ENCODE results near the gene PPFIBP1. TPM values are rescaled to one million over a fixed set of nuclear protein-coding genes. Genes with fewer than 3 reads are reported as not detected.

PPFIBP1 gene
- total and polyA plus RNA-seq, 2 experiments from 2014 or later, result 23.5 to 30.9 TPM

DNA sequence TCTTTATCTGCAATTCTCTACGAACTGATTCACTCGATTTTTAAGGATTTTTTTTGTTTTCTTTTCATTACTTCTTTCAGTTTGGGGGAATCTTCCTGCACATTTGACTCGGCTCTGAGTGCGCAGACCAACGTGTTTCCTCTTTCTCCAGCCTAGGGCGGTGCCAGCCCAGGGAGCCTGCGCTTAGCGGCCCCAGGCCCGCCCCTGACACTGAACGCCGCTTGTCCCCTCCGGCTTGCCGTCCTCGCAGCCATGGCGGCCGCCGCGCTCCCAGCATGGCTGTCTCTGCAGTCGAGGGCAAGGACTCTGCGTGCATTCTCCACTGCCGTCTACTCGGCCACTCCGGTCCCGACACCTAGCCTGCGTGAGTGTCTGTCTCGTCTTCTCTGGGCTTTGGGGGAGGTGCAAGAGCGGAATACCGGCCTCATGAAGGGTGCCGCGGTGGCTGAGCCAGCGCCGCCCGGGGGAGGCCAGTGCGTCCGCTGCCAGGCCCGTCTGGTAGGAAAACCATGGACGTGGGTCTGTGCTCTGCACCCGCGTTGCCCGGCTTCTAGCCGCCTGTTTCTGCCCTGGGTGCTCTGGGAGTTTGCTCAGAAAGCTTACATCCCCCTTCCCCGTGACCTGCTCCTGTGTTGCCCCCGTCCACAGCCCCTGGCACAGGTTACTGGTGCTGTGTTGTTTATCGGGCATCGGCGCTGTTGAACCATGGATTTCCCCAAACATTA is 186.7 kb downstream of the PPFIBP1 start, which contains the start of gene MRPS35:
Gene MRPS35 (plus strand): TSS at position 241 of the 725 bp plus-strand sequence. CDS start 12 bp downstream, at position 253.
- Histone ChIP-seq H3K27ac (peak within 1 kb of the TSS; percentile 89), H3K9me3 (ENCODE audit: low read depth) (no peaks in the 10 kb centered on the region), H3K4me3 (peak within 1 kb of the TSS; percentile 68), H3K4me1 (ENCODE audit: low read depth) (no peaks in the 10 kb centered on the region), H3K36me3 (peaks cover 5% of the 10 kb centered on the region), H3K27me3 (no peaks in the 10 kb centered on the region)
- DNase-seq (ENCODE audit: low read depth in 1 of 2, low spot score in 1 of 2), result peak; percentile 92 to 96
- TF ChIP-seq CTCF (IDR thresholded peaks at IDR 0.05; ENCODE audit: low read depth, low read length), result no peak

GRCh38 chr12:27711317-27711682 is 187.3 kb downstream of the PPFIBP1 start:
- peak in 1 of 2 donors; percentile 5 for DNase-seq (ENCODE audit: low read depth in 1 of 2, low spot score in 1 of 2)
- Histone ChIP-seq H3K36me3 (peaks cover 10% of the 10 kb centered on the region), H3K4me1 (ENCODE audit: low read depth) (no peaks in the 10 kb centered on the region), H3K27me3 (no peaks in the 10 kb centered on the region), H3K4me3 (peak overlapping the region; percentile 68), H3K9me3 (ENCODE audit: low read depth) (no peaks in the 10 kb centered on the region), H3K27ac (peak overlapping the region; percentile 89)
- TF ChIP-seq CTCF (IDR thresholded peaks at IDR 0.05; ENCODE audit: low read depth, low read length), result no peak

DNA sequence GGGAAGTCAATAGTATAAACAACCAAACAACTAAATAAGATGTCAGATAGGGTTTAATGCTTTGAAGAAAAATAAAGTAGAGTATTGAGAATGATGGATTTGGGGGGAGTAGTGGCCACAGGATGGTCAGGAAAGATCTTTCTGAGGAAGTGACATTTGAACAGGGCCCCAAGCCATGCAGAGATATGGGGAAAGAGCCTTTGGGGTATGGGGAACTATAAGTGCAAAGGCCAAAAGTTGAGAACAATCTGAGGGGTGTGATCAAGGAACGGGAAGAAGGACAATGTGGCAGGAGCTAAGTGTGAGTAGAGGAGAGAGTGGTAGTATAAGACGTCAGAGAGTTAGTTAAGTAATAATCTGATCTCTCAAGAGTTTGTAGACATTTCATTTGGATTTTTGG is 188.0 kb downstream of the PPFIBP1 start:
- H3K36me3 ChIP-seq, result peaks cover 15% of the 10 kb centered on the region
- peak overlapping the region; percentile 68 for H3K4me3 ChIP-seq
- no peak for TF ChIP-seq CTCF (IDR thresholded peaks at IDR 0.05; ENCODE audit: low read depth, low read length)
- H3K9me3 ChIP-seq (ENCODE audit: low read depth), result no peaks in the 10 kb centered on the region
- H3K4me1 ChIP-seq (ENCODE audit: low read depth), result no peaks in the 10 kb centered on the region
- H3K27me3 ChIP-seq, result no peaks in the 10 kb centered on the region
- no peak for DNase-seq (ENCODE audit: low read depth in 1 of 2, low spot score in 1 of 2)
- no peak overlapping the region for H3K27ac ChIP-seq

DNA sequence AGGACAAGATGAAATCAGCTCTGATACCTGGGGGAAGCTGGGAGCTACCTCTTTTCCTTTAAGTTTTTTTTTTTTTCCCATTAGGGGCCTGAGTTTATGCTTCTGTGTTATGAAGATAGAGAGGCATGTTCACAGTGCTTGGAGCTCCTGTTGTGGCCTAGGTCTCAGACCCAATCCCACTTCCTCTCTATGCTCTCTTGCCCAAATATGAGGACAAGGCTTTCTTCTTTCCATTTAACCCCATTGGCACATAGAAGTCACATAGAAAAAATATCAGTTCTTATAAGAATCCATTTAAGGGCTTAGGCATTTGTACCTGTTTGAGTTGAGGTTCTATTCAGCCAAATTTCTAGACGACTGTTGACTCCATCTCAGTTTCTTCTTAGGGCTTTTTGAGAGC is 199.2 kb downstream of the PPFIBP1 start:
- no peak for TF ChIP-seq CTCF (IDR thresholded peaks at IDR 0.05; ENCODE audit: low read depth, low read length)
- H3K9me3 ChIP-seq (ENCODE audit: low read depth), result no peaks in the 10 kb centered on the region
- H3K4me3 ChIP-seq, result no peak overlapping the region
- H3K36me3 ChIP-seq, result peaks cover 42% of the 10 kb centered on the region
- no peak for DNase-seq (ENCODE audit: low read depth in 1 of 2, low spot score in 1 of 2)
- no peaks in the 10 kb centered on the region for H3K4me1 ChIP-seq (ENCODE audit: low read depth)
- no peak overlapping the region for H3K27ac ChIP-seq
- H3K27me3 ChIP-seq, result no peaks in the 10 kb centered on the region

DNA sequence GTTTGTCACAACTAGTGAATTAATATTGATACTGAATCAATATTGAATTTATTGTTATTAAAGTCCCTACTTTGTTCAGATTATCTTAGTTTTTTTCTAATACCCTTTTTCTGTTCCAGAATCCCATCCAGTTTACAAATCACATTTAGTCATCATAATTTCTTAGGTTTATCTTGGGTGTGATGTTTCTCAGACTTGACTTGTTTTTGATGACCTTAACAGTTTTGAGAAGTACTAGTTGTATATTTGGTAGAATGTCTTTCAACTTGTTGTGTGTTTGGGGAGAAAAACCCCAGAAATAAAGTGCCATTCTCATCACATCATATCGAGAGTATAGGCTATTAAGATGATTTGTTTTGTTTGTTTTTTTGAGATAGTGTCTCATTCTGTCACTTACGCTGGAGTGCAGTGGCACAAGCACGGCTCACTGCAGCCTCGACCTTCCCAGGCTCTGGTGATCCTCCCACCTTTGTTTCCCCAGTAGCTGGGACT is 206.1 kb downstream of the PPFIBP1 start:
- H3K27ac ChIP-seq, result no peak overlapping the region
- DNase-seq (ENCODE audit: low read depth in 1 of 2, low spot score in 1 of 2), result no peak
- peaks cover 26% of the 10 kb centered on the region for H3K36me3 ChIP-seq
- no peaks in the 10 kb centered on the region for H3K27me3 ChIP-seq
- no peak overlapping the region for H3K4me3 ChIP-seq
- H3K9me3 ChIP-seq (ENCODE audit: low read depth), result no peaks in the 10 kb centered on the region
- no peak for TF ChIP-seq CTCF (IDR thresholded peaks at IDR 0.05; ENCODE audit: low read depth, low read length)
- no peaks in the 10 kb centered on the region for H3K4me1 ChIP-seq (ENCODE audit: low read depth)

Data from cardiac muscle cell (in vitro differentiated cells and primary cell).